SK-N-SH treated with all-trans-retinoic acid at 6 μM for 48 hours (cell line): ENCODE results near the gene GALNT13.

Experiments used
- ATAC-seq: fragments of 200-7000 bp; cut with Tn5 transposase; 3 replicates; pipeline ENCODE4 v1.9.1; 2020; ENCODE audit warnings: mild to moderate bottlenecking, moderate library complexity
- ARNTL ChIP-seq: fragments of 450-650 bp; formaldehyde crosslinking; IDR thresholded peaks from 2 replicates; pipeline ENCODE4 v1.5.0; 2020; ENCODE audit warnings: low read depth, mild to moderate bottlenecking, moderate library complexity, borderline replicate concordance
- BACH2 ChIP-seq: fragments of 250-450 bp; sonication (Bioruptor Pico); IDR thresholded peaks from 2 replicates; pipeline ENCODE4 v1.9.0; 2021; ENCODE audit warnings: mild to moderate bottlenecking, borderline replicate concordance
- CSDC2 ChIP-seq: fragments of 250-450 bp; sonication (Bioruptor Pico); IDR thresholded peaks from 2 replicates; pipeline ENCODE4 v1.5.0; 2020; ENCODE audit warnings: mild to moderate bottlenecking, moderate library complexity
- ESRRG ChIP-seq: fragments of 250-450 bp; sonication (Bioruptor Pico); IDR thresholded peaks from 2 replicates; pipeline ENCODE4 v1.6.1; 2021; ENCODE audit warnings: mild to moderate bottlenecking
- GLIS3 ChIP-seq: fragments of 250-450 bp; sonication (Bioruptor Pico); IDR thresholded peaks from 2 replicates; pipeline ENCODE4 v1.5.0; 2020; ENCODE audit warnings: mild to moderate bottlenecking, moderate library complexity
- ISL1 ChIP-seq: fragments of 250-450 bp; sonication (Bioruptor Pico); IDR thresholded peaks from 2 replicates; pipeline ENCODE4 v2.1.2; 2022; ENCODE audit warnings: mild to moderate bottlenecking, moderate library complexity
- OSR1 ChIP-seq: fragments of 250-450 bp; sonication (Bioruptor Pico); IDR thresholded peaks from 2 replicates; pipeline ENCODE4 v1.8.0; 2022; ENCODE audit warnings: moderate library complexity, mild to moderate bottlenecking, inconsistent platforms
- PPARA ChIP-seq: fragments of 250-450 bp; sonication (Bioruptor Pico); IDR thresholded peaks from 2 replicates; pipeline ENCODE4 v1.5.0; 2020; ENCODE audit warnings: mild to moderate bottlenecking, borderline replicate concordance
- RARB ChIP-seq: fragments of 250-450 bp; sonication (Bioruptor Pico); IDR thresholded peaks from 2 replicates; pipeline ENCODE4 v1.8.0; 2021; ENCODE audit warnings: mild to moderate bottlenecking, moderate library complexity
- TCF4 ChIP-seq: fragments of 250-450 bp; sonication (Bioruptor Pico); IDR thresholded peaks from 2 replicates; pipeline ENCODE4 v1.8.0; 2021; ENCODE audit warnings: mild to moderate bottlenecking, moderate library complexity, borderline replicate concordance
- TOX ChIP-seq: fragments of 250-450 bp; sonication (Bioruptor Pico); IDR thresholded peaks from 2 replicates; pipeline ENCODE4 v1.8.0; 2021; ENCODE audit warnings: mild to moderate bottlenecking, moderate library complexity, borderline replicate concordance
- ZC3H10 ChIP-seq: fragments of 250-450 bp; sonication (Bioruptor Pico); IDR thresholded peaks from 2 replicates; pipeline ENCODE4 v1.5.1; 2021; ENCODE audit warnings: mild to moderate bottlenecking, moderate library complexity
- ZFP3 ChIP-seq: fragments of 250-450 bp; sonication (Bioruptor Pico); IDR thresholded peaks from 2 replicates; pipeline ENCODE4 v1.5.0; 2020; ENCODE audit warnings: mild to moderate bottlenecking, moderate library complexity
- ZFP30 ChIP-seq: fragments of 450-650 bp; formaldehyde crosslinking; IDR thresholded peaks from 2 replicates; pipeline ENCODE4 v1.5.0; 2022; ENCODE audit warnings: mild to moderate bottlenecking, moderate library complexity
- ZNF565 ChIP-seq: fragments of 450-650 bp; formaldehyde crosslinking; conservative IDR thresholded peaks from 2 replicates; pipeline ENCODE4 v1.5.0; 2020; ENCODE audit warnings: low read depth, mild to moderate bottlenecking, moderate library complexity
- ZNF70 ChIP-seq: fragments of 450-650 bp; formaldehyde crosslinking; IDR thresholded peaks from 2 replicates; pipeline ENCODE4 v1.5.0; 2020; ENCODE audit warnings: mild to moderate bottlenecking, moderate library complexity
- ZNF8 ChIP-seq: fragments of 450-650 bp; formaldehyde crosslinking; IDR thresholded peaks from 2 replicates; pipeline ENCODE4 v1.5.0; 2020; ENCODE audit warnings: mild to moderate bottlenecking, moderate library complexity
- TF ChIP-seq, protein P1 (sequence below): fragments of 250-450 bp; sonication (Bioruptor Pico); IDR thresholded peaks from 2 replicates; pipeline ENCODE4 v1.5.0; 2020; ENCODE audit warnings: mild to moderate bottlenecking, moderate library complexity
- TF ChIP-seq, protein P2 (sequence below): fragments of 250-450 bp; sonication (Bioruptor Pico); IDR thresholded peaks from 2 replicates; pipeline ENCODE4 v1.8.0; 2021; ENCODE audit warnings: low read depth, mild to moderate bottlenecking, moderate library complexity, borderline replicate concordance
- TF ChIP-seq, protein P3 (sequence below): fragments of 250-450 bp; sonication (Bioruptor Pico); IDR thresholded peaks from 2 replicates; pipeline ENCODE4 v1.5.1; 2021; ENCODE audit warnings: mild to moderate bottlenecking, moderate library complexity
- TF ChIP-seq, protein P4 (sequence below): fragments of 250-450 bp; sonication (Bioruptor Pico); IDR thresholded peaks from 2 replicates; pipeline ENCODE4 v1.8.0; 2020; ENCODE audit warnings: mild to moderate bottlenecking, moderate library complexity, borderline replicate concordance

GALNT13 gene

DNA sequence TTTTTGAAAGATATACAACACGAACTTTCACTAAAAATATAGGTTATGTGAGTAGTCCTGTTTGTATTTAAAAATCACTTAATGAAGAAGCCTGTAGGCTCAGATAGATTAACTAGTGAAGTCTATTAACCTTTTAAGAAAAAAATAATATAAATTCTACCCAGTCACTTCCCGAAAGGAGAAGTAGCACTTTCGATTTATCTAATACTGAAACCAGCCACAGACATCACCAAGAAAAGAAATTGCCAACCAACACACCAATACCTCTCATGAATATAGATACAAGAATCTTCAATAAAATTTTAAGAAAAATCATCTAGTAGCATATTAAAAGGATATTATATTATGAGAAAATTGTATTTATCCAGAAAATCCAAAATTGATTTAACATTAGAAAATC lies 160.5 kb downstream of the GALNT13 start:
- no peak for ATAC-seq
- TF ChIP-seq ZC3H10 (CRISPR knock-in tag) (no peak), ZNF70 (CRISPR knock-in tag) (no peak), GLIS3 (CRISPR knock-in tag) (no peak), TOX (CRISPR knock-in tag) (no peak), OSR1 (CRISPR knock-in tag) (no peak), ZNF565 (CRISPR knock-in tag) (no peak), ZFP3 (CRISPR knock-in tag) (no peak), TCF4 (CRISPR knock-in tag) (no peak), PPARA (CRISPR knock-in tag) (no peak), ESRRG (no peak), BACH2 (CRISPR knock-in tag) (no peak), ARNTL (CRISPR knock-in tag) (no peak), ISL1 (CRISPR knock-in tag) (no peak), RARB (CRISPR knock-in tag) (no peak), ZFP30 (CRISPR knock-in tag) (no peak)
- TF ChIP-seq, protein P1, sequence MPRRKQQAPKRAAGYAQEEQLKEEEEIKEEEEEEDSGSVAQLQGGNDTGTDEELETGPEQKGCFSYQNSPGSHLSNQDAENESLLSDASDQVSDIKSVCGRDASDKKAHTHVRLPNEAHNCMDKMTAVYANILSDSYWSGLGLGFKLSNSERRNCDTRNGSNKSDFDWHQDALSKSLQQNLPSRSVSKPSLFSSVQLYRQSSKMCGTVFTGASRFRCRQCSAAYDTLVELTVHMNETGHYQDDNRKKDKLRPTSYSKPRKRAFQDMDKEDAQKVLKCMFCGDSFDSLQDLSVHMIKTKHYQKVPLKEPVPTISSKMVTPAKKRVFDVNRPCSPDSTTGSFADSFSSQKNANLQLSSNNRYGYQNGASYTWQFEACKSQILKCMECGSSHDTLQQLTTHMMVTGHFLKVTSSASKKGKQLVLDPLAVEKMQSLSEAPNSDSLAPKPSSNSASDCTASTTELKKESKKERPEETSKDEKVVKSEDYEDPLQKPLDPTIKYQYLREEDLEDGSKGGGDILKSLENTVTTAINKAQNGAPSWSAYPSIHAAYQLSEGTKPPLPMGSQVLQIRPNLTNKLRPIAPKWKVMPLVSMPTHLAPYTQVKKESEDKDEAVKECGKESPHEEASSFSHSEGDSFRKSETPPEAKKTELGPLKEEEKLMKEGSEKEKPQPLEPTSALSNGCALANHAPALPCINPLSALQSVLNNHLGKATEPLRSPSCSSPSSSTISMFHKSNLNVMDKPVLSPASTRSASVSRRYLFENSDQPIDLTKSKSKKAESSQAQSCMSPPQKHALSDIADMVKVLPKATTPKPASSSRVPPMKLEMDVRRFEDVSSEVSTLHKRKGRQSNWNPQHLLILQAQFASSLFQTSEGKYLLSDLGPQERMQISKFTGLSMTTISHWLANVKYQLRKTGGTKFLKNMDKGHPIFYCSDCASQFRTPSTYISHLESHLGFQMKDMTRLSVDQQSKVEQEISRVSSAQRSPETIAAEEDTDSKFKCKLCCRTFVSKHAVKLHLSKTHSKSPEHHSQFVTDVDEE (CRISPR knock-in tag), result no peak
- TF ChIP-seq, protein P2, sequence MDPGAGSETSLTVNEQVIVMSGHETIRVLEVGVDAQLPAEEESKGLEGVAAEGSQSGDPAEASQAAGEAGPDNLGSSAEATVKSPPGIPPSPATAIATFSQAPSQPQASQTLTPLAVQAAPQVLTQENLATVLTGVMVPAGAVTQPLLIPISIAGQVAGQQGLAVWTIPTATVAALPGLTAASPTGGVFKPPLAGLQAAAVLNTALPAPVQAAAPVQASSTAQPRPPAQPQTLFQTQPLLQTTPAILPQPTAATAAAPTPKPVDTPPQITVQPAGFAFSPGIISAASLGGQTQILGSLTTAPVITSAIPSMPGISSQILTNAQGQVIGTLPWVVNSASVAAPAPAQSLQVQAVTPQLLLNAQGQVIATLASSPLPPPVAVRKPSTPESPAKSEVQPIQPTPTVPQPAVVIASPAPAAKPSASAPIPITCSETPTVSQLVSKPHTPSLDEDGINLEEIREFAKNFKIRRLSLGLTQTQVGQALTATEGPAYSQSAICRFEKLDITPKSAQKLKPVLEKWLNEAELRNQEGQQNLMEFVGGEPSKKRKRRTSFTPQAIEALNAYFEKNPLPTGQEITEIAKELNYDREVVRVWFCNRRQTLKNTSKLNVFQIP (CRISPR knock-in tag), result no peak
- TF ChIP-seq, protein P3, sequence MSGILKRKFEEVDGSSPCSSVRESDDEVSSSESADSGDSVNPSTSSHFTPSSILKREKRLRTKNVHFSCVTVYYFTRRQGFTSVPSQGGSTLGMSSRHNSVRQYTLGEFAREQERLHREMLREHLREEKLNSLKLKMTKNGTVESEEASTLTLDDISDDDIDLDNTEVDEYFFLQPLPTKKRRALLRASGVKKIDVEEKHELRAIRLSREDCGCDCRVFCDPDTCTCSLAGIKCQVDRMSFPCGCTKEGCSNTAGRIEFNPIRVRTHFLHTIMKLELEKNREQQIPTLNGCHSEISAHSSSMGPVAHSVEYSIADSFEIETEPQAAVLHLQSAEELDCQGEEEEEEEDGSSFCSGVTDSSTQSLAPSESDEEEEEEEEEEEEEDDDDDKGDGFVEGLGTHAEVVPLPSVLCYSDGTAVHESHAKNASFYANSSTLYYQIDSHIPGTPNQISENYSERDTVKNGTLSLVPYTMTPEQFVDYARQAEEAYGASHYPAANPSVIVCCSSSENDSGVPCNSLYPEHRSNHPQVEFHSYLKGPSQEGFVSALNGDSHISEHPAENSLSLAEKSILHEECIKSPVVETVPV (CRISPR knock-in tag), result no peak
- TF ChIP-seq, protein P4, sequence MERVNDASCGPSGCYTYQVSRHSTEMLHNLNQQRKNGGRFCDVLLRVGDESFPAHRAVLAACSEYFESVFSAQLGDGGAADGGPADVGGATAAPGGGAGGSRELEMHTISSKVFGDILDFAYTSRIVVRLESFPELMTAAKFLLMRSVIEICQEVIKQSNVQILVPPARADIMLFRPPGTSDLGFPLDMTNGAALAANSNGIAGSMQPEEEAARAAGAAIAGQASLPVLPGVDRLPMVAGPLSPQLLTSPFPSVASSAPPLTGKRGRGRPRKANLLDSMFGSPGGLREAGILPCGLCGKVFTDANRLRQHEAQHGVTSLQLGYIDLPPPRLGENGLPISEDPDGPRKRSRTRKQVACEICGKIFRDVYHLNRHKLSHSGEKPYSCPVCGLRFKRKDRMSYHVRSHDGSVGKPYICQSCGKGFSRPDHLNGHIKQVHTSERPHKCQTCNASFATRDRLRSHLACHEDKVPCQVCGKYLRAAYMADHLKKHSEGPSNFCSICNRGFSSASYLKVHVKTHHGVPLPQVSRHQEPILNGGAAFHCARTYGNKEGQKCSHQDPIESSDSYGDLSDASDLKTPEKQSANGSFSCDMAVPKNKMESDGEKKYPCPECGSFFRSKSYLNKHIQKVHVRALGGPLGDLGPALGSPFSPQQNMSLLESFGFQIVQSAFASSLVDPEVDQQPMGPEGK (CRISPR knock-in tag), result no peak

DNA sequence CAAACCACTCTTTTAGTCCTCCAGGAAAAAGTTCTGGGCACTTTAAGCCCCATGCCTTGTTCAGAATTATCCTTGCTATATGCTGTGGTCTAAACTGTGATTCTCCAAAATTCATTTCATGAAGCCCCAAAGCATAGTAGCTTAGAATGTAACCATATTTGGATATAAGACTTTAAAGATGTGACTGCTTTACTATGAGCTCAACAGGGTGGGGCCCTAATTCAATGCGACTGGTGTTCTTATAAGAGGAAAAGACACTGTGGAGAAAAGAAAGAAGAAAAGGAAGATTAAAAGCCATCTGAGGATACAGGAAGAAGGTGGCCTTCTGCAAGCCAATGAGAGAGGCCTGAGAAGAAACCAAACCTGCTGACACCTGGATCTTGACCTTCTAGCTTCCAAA lies 174.8 kb downstream of the GALNT13 start:
- no peak for ATAC-seq
- no peak for TF ChIP-seq TCF4 (CRISPR knock-in tag)
- TF ChIP-seq, protein P2 (CRISPR knock-in tag), result no peak
- TF ChIP-seq ZFP3 (CRISPR knock-in tag), result no peak
- TF ChIP-seq RARB (CRISPR knock-in tag), result no peak
- TF ChIP-seq, protein P3 (CRISPR knock-in tag), result no peak
- no peak for TF ChIP-seq CSDC2 (CRISPR knock-in tag)
- TF ChIP-seq ZNF8 (CRISPR knock-in tag), result no peak
- TF ChIP-seq ZFP30 (CRISPR knock-in tag), result no peak
- TF ChIP-seq OSR1 (CRISPR knock-in tag), result no peak
- no peak for TF ChIP-seq ESRRG
